HG03460 (cell line): Measurements from ENCODE around the gene CAPN7.

Experiments
- ATAC-seq: cut with Tn5 transposase; IDR thresholded peaks from one replicate; pipeline ENCODE4 v1.9.1; 2021; ENCODE audit not compliant: unreplicated experiment

The CAPN7 gene

GRCh38 chr3:15294929-15295328, 88.9 kb downstream of the CAPN7 start:
- ATAC-seq, result no peak

- ATAC-seq, result no peak
These were observed 89.5 kb downstream of the CAPN7 start for GRCh38 chr3:15295506-15295905.

GRCh38 chr3:15297608-15298350, 91.7 kb downstream of the CAPN7 start:
- no peak for ATAC-seq

- no peak for ATAC-seq
These were observed 92.5 kb downstream of the CAPN7 start for GRCh38 chr3:15298504-15298903.

GRCh38 chr3:15299036-15299435, 93.0 kb downstream of the CAPN7 start:
- no peak for ATAC-seq

- ATAC-seq, result no peak
These were observed 94.5 kb downstream of the CAPN7 start for GRCh38 chr3:15300323-15301078.

- ATAC-seq, result no peak
These were observed 95.7 kb downstream of the CAPN7 start for GRCh38 chr3:15301761-15302160.
